Activated CD4-positive, alpha-beta T cell treated with anti-CD3 and anti-CD28 coated beads, Interleukin-2, amount 10 ng/mL, durations not matched to agents 24 days and 14 days (primary cell): Measurements from ENCODE around the gene RBM14. TPM values are rescaled to one million over a fixed set of nuclear protein-coding genes. Genes with fewer than 3 reads are reported as not detected.
A peak's percentile ranks its signal among the peaks of the same experiment; 100 is the strongest.
"Not testable (repeated sequence)": the region's sequence is repeated elsewhere in the genome, so short reads cannot be mapped to it uniquely, and the experiment has no call there.

Experiments
- DNase-seq: peaks from one replicate; pipeline ENCODE4 v3.0.0; 2022
- H3K27ac Mint-ChIP-seq: one replicate; pipeline ENCODE4 v1.8.0; 2022; ENCODE audit warnings: mild to moderate bottlenecking, mixed read lengths
- H3K27me3 Mint-ChIP-seq: one replicate; pipeline ENCODE4 v1.8.0; 2022; ENCODE audit warnings: mixed read lengths
- H3K36me3 Mint-ChIP-seq: one replicate; pipeline ENCODE4 v1.8.0; 2022; ENCODE audit warnings: low read depth, mild to moderate bottlenecking, mixed read lengths
- H3K4me1 Mint-ChIP-seq: one replicate; pipeline ENCODE4 v1.8.0; 2021; ENCODE audit warnings: mixed read lengths
- H3K4me3 Mint-ChIP-seq: one replicate; pipeline ENCODE4 v1.8.0; 2022; ENCODE audit warnings: mild to moderate bottlenecking, moderate library complexity, mixed read lengths
- H3K9me3 Mint-ChIP-seq: one replicate; pipeline ENCODE4 v1.8.0; 2021; ENCODE audit warnings: mixed read lengths
- intact Hi-C: fragments of 100-400 bp; cut with micrococcal nuclease; formaldehyde crosslinking; loops from one replicate; pipeline ENCODE4 v1.15.1; 2023
- total RNA-seq: library from RNA; stranded (reverse); gene quantifications from 2 replicates; pipeline ENCODE4 v1.2.3, GENCODE V29; 2022

Gene RBM14
- total RNA-seq, 1 donor from 2014 or later = 214 TPM

DNA sequence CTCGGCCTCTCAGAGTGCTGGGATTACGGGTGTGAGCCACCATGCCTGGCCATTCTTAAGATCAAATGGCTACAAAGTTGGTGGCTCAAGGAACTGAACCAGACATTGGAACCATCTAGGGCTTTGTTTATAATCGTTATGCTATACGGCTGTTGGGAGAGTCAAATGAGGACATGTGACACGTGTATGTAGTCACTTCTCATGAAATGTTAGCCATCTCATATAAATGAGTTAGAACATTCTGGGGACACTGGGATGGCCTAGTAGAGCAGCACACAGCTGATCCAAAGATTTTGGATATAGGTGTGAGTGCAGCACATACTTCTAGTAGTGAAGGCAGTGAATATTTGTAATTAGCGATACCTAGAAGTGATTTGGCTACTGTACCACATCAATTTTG is 15.5 kb downstream of the RBM14 start:
- Mint-ChIP-seq H3K36me3 (peaks cover 60% of the 10 kb centered on the region), H3K4me3 (no peak overlapping the region), H3K27me3 (no peaks in the 10 kb centered on the region), H3K27ac (no peak overlapping the region), H3K9me3 (no peaks in the 10 kb centered on the region), H3K4me1 (peaks cover 25% of the 10 kb centered on the region)
- no peak for DNase-seq
- intact Hi-C loops = no loop called here

DNA sequence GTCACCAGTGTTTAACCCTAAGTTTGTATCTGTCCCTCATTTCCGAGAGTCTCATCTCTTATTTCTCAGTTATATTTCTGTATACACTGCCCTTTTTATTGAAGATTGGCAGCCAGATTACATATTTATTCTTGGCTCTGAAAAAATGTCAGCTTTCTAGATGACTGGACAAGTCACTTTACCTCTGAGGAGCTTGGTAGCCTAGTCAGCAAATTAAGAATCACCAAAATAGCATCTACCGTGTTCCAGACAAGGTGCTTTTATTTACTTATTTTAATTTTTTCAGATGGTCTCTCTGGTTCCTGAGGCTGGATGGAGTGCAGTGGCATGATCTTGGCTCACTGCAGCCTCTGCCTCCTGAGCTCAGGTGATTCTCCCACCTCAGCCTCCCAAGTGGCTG is 16.5 kb downstream of the RBM14 start:
- H3K36me3 Mint-ChIP-seq = peaks cover 57% of the 10 kb centered on the region
- intact Hi-C loops = no loop called here

DNA sequence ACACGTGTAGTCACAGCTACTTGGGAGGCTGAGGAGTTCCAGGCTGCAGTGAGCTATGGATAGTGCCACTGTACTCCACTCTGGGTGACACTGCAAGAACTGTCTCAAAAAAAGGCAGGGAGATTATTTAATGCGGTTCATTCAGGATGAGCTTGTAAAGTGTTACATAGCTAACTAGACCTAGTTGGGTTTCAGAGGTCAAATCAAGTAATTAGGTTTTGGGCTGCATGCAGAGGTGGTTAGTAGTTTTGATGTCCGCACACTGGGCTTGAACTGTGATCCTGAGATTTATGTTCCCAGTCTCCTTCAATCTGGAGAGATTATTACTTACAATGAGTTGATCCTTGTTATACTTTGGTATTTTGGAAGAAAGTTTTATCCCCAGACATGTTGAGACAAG is 20.0 kb downstream of the RBM14 start:
- H3K4me1 Mint-ChIP-seq = peaks cover 42% of the 10 kb centered on the region
- H3K27me3 Mint-ChIP-seq = no peaks in the 10 kb centered on the region
- DNase-seq = no peak
- H3K36me3 Mint-ChIP-seq = peaks cover 67% of the 10 kb centered on the region
- H3K4me3 Mint-ChIP-seq = no peak overlapping the region
- no peaks in the 10 kb centered on the region for H3K9me3 Mint-ChIP-seq
- intact Hi-C loops = no loop called here
- no peak overlapping the region for H3K27ac Mint-ChIP-seq

More for the DNA sequence above, 16.5 kb downstream of the RBM14 start:
- DNase-seq = no peak
- no peak overlapping the region for H3K4me3 Mint-ChIP-seq
- no peak overlapping the region for H3K27ac Mint-ChIP-seq
- H3K27me3 Mint-ChIP-seq = no peaks in the 10 kb centered on the region
- H3K4me1 Mint-ChIP-seq = peaks cover 33% of the 10 kb centered on the region
- H3K9me3 Mint-ChIP-seq = no peaks in the 10 kb centered on the region

DNA sequence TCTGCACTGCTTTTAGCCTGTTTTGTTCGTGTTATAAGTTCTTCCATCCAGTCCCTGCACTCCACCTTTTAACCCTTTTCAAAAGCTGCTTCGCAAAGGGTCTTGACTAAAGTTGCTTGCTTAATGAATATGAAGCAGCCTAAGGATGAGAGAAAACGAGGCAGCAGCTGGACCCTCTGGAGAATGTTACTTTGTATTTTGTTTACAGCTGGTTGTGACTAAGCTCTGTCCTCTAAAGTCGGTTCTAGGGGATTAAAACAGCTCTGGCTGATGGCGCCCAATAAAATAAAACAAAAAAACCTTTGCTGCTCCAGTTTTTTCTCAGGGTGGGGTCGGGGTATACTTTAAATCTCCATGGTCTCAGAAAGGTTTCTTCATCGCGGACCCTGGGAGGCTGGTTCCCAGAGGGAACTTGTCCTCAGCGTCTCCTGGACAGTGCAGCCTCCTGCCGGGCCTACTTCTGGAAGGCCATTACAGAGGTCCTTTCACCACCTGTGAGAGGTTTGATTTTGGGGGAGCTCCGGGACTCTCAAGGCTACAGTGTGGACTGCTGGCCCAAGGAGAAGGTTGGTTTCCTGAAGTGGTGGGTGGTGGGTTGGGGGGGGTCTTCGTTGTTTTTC is 21.2 kb downstream of the RBM14 start:
- H3K9me3 Mint-ChIP-seq = no peaks in the 10 kb centered on the region
- peaks cover 45% of the 10 kb centered on the region for H3K4me1 Mint-ChIP-seq
- peak overlapping the region; percentile 98 for H3K27ac Mint-ChIP-seq
- H3K4me3 Mint-ChIP-seq = peak overlapping the region; percentile 91
- DNase-seq = no peak
- intact Hi-C loops = loop anchor here (1.0 kb wide), 3 partner anchors 21 to 44 kb away; partner anchors contain the start of genes CCDC87, CCS, RBM14 and RBM4B
- H3K27me3 Mint-ChIP-seq = no peaks in the 10 kb centered on the region
- H3K36me3 Mint-ChIP-seq = peaks cover 68% of the 10 kb centered on the region

DNA sequence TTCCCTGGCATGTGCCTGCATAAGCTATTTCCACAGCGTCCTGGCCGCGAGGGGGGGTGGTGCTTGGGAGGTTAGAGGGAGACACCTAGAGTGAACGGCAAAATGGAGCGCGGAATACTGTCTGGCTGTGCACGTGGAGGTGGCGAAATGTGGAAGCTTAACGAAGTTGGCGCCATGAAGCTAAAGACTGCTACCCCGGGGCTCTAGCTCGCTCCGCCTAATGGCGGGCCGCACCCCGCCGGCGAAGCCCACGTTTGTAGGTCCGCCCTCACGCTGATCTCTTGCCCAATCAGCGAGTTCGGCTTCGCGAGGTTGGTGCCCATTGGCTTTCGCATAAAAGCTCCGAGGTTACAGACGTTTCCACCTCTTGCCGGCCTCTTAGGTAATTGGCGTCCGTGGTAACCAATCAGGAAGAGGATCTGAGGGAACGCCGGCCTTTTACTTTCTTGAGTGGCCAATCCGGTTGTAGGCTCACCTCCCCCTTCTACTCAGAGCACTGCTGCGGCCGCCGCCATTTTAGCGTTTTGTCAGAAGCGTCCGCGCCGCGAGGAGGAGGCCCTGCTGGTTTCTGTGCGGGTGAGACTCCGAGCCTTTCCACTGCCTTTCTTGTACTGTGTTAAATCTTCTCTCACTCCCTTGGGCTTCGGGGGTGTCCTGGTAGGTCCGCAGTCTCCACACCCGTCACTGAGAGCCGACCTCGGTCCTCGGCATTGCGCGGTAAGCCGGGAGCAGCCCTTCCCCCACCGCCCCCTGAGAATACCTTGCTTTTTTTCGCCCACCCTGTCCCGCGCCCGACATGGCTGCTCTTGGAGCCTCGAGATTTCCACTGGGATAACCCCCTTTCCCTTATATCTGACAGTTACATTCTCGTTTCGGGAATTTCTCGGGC is 22.0 kb downstream of the RBM14 start, which contains the start of gene RBM4:
TSS of gene RBM4 (plus strand) at position 527 of the 889 bp plus-strand sequence. CDS start 1,009 bp downstream, outside the sequence.
- Mint-ChIP-seq H3K27ac (peak within 1 kb of the TSS; percentile 98), H3K4me3 (peak within 1 kb of the TSS; percentile 91), H3K9me3 (no peaks in the 10 kb centered on the region), H3K27me3 (no peaks in the 10 kb centered on the region), H3K36me3 (peaks cover 70% of the 10 kb centered on the region), H3K4me1 (peaks cover 53% of the 10 kb centered on the region)
- intact Hi-C loops = loop anchor here (1.0 kb wide), 3 partner anchors 22 to 45 kb away; partner anchors contain the start of genes CCDC87, CCS, RBM14 and RBM4B
- DNase-seq = peak; percentile 99

DNA sequence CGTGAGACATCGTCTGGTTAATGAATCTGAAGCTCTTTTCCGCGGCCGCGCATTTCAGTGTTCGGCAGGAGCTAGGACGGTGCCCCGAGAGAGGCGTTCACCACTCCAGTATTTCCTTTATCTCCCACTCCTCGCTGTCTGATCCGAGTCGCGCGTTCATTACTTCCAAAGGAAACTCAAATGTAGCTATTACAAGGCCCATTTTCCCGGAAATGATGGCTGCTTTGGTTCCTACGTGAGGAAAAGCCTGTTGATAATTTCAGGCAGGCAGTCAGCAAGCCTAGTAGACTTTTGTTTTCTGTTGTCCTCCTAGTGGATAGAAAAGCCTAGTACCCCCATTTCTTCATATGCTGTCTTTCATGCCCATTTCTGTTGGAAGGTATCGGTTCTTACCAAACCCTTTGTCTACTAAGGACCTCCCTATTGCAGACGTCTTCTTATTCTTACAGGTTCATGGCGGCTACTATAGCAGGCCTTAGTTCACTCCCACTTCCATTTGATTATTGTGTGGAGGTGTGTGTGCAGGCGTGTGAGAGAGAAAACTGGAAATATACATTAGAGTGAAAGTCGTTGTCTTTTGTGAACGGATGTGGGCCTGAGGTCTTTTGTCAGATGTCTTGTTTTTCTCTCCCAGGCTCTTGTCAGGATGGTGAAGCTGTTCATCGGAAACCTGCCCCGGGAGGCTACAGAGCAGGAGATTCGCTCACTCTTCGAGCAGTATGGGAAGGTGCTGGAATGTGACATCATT is 22.8 kb downstream of the RBM14 start:
- Mint-ChIP-seq H3K27ac (peak overlapping the region; percentile 98), H3K36me3 (peaks cover 75% of the 10 kb centered on the region), H3K9me3 (no peaks in the 10 kb centered on the region), H3K4me3 (peak overlapping the region; percentile 91), H3K4me1 (peaks cover 59% of the 10 kb centered on the region), H3K27me3 (no peaks in the 10 kb centered on the region)
- intact Hi-C loops = no loop called here
- peak; percentile 81 for DNase-seq

DNA sequence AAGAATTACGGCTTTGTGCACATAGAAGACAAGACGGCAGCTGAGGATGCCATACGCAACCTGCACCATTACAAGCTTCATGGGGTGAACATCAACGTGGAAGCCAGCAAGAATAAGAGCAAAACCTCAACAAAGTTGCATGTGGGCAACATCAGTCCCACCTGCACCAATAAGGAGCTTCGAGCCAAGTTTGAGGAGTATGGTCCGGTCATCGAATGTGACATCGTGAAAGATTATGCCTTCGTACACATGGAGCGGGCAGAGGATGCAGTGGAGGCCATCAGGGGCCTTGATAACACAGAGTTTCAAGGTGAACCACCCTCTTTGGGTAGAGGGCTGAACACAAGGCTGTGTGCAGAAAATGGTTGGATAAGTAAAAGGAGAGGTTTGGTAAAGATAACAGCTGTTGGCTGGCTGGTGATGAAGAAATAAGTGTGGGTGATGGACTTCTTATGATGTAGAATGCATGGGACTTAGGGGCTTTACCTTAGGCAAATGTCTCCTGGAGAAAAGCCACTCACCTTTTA is 23.4 kb downstream of the RBM14 start:
- peaks cover 76% of the 10 kb centered on the region for H3K36me3 Mint-ChIP-seq
- DNase-seq, H3K27me3 Mint-ChIP-seq, intact Hi-C loops, H3K9me3 Mint-ChIP-seq: not testable (repeated sequence)
- peak overlapping the region; percentile 98 for H3K27ac Mint-ChIP-seq
- peak overlapping the region; percentile 91 for H3K4me3 Mint-ChIP-seq
- H3K4me1 Mint-ChIP-seq = peaks cover 61% of the 10 kb centered on the region

DNA sequence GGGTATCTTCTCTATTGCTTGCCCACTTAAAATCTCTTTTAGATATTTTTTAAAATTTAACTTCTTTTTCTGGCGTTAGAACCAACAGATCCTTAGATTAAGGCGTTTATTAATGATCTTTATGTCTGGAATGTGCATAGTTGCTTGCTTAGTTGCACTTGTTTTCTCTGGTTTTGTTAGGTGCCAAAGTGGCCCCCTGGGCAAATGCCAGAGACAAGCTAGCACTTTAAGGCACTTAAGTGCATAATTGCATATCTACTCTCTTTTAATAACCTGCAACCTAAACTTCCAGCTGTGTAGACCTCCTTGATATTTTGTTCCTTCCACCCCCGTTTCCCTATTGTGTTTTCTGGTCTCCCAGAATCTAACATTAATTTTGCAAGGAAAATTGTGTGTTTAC is 25.4 kb downstream of the RBM14 start:
- peaks cover 75% of the 10 kb centered on the region for H3K4me1 Mint-ChIP-seq
- peaks cover 89% of the 10 kb centered on the region for H3K36me3 Mint-ChIP-seq
- H3K27me3 Mint-ChIP-seq = no peaks in the 10 kb centered on the region
- H3K9me3 Mint-ChIP-seq = no peaks in the 10 kb centered on the region
- no peak for DNase-seq
- peak overlapping the region; percentile 91 for H3K4me3 Mint-ChIP-seq
- intact Hi-C loops = no loop called here
- H3K27ac Mint-ChIP-seq = no peak overlapping the region

DNA sequence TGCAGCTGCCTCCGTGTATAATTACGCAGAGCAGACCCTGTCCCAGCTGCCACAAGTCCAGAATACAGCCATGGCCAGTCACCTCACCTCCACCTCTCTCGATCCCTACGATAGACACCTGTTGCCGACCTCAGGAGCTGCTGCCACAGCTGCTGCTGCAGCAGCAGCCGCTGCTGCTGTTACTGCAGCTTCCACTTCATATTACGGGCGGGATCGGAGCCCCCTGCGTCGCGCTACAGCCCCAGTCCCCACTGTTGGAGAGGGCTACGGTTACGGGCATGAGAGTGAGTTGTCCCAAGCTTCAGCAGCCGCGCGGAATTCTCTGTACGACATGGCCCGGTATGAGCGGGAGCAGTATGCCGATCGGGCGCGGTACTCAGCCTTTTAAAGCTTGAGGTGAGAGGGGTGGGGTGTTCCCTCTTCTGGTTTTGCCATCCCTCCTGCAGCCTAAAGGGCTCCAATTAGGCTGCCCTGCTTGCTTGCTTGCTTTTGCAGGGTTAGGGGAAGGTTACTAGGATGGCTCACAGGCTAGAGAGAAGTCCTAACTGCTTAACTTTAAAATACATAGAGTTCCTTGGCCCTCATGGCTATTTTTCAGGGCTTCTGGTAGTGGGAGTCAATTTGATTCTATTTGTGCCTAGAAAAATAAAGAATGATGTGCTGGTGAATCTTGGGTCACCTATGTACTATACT is 27.5 kb downstream of the RBM14 start:
- Mint-ChIP-seq H3K4me3 (peak overlapping the region; percentile 91), H3K9me3 (no peaks in the 10 kb centered on the region), H3K4me1 (peaks cover 73% of the 10 kb centered on the region), H3K27ac (no peak overlapping the region), H3K36me3 (peaks cover 88% of the 10 kb centered on the region), H3K27me3 (no peaks in the 10 kb centered on the region)
- DNase-seq = no peak
- intact Hi-C loops = no loop called here

DNA sequence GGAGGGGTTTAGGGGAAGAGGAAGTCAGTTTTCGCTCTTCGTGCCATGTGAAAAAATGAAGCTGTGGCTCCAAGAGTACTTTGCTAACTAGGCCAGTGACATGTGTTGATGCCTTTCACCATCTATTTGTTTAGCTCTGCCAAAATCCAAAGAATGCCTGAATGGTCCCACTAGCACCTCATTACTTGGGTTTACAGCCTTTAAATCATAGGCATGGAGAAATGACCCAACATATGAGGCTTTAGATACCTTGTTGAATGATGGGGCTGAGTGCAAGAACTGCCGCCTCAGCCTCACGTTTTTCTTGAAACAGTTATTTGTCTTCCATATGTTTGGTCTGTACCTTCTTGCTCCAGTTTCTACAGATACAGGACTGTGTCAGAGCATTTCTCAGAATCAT is 30.4 kb downstream of the RBM14 start:
- DNase-seq = no peak
- peaks cover 75% of the 10 kb centered on the region for H3K36me3 Mint-ChIP-seq
- H3K27ac Mint-ChIP-seq = no peak overlapping the region
- intact Hi-C loops = no loop called here
- peaks cover 56% of the 10 kb centered on the region for H3K4me1 Mint-ChIP-seq
- no peaks in the 10 kb centered on the region for H3K9me3 Mint-ChIP-seq
- no peaks in the 10 kb centered on the region for H3K27me3 Mint-ChIP-seq
- H3K4me3 Mint-ChIP-seq = no peak overlapping the region

DNA sequence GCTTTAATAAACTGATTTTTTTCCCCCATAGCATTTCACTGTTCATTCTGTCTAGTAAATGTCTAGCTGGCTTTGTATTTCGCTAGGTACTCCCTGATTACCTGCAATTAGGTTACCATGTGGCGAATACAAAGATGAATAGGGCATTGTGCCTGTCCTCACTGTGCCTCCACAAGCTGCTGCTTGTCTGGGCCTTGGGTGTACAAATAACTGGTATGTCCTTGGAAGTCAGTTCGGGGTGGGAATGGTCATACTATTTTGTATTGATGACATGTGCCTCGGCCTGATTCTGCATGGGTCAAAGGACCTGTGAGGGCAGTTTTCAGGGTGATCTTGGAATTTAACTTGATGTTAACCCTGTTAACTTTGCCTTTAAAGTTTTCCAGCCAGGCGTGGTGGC is 33.5 kb downstream of the RBM14 start:
- peaks cover 59% of the 10 kb centered on the region for H3K36me3 Mint-ChIP-seq

DNA sequence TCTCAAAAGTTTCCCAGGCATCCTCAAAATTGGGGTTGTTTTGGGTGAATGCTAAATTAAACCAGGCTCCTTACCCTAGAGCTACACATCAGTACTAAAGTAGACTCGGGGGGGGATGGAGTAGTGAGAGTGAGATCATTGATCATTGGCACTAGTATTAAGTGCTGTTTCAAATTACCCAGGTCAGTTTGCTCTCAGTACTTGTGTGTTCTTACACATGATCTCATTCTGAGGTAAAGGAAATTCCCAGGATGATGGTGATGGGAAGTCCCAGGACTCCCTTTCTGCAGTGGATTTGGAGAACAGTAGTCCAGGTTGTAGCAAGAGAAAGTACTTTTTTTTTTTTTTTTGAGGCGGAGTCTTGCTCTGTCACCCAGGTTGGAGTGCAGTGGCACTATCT is 34.6 kb downstream of the RBM14 start:
- peaks cover 30% of the 10 kb centered on the region for H3K4me1 Mint-ChIP-seq
- peaks cover 53% of the 10 kb centered on the region for H3K36me3 Mint-ChIP-seq
- H3K27ac Mint-ChIP-seq = no peak overlapping the region
- no peak overlapping the region for H3K4me3 Mint-ChIP-seq
- no peaks in the 10 kb centered on the region for H3K9me3 Mint-ChIP-seq
- intact Hi-C loops = no loop called here
- no peaks in the 10 kb centered on the region for H3K27me3 Mint-ChIP-seq
- no peak for DNase-seq

More for the DNA sequence above, 33.5 kb downstream of the RBM14 start:
- no peaks in the 10 kb centered on the region for H3K27me3 Mint-ChIP-seq
- H3K27ac Mint-ChIP-seq = no peak overlapping the region
- H3K4me1 Mint-ChIP-seq = peaks cover 39% of the 10 kb centered on the region
- no peak overlapping the region for H3K4me3 Mint-ChIP-seq
- H3K9me3 Mint-ChIP-seq = no peaks in the 10 kb centered on the region
- DNase-seq = no peak
- intact Hi-C loops = no loop called here

DNA sequence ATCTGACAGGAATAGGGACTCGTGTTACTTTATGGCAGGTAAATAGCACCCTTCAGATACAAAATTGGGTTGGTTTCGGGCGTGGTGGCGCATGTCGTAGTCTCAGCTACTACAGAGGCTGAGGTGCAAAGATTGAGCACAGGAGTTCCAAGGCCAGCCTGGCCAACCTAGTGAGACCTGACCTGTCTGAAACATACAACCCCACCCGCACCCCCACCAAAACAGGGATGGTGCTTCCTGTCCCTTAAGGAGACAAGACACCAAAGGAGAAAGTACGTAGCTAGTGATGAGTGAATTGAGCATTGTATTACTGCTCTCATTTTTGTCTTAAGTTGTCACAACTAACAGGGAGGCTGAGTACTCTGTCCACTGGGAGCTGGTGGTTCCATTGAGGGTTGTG is 36.2 kb downstream of the RBM14 start:
- Mint-ChIP-seq H3K4me1 (peaks cover 16% of the 10 kb centered on the region), H3K36me3 (peaks cover 39% of the 10 kb centered on the region), H3K27me3 (no peaks in the 10 kb centered on the region), H3K4me3 (no peak overlapping the region), H3K27ac (no peak overlapping the region), H3K9me3 (no peaks in the 10 kb centered on the region)
- DNase-seq = no peak
- intact Hi-C loops = no loop called here
